Embryonic facial prominence (tissue), 1 donor: ENCODE data around the gene THRSP.
"Not testable (repeated sequence)": the region's sequence is repeated elsewhere in the genome, so short reads cannot be mapped to it uniquely, and the experiment has no call there.

Experiments
- DNase-seq: peaks from one replicate; pipeline ENCODE4 v3.0.0-alpha.2; 2016; ENCODE audit errors: extremely low spot score

Gene THRSP

DNA sequence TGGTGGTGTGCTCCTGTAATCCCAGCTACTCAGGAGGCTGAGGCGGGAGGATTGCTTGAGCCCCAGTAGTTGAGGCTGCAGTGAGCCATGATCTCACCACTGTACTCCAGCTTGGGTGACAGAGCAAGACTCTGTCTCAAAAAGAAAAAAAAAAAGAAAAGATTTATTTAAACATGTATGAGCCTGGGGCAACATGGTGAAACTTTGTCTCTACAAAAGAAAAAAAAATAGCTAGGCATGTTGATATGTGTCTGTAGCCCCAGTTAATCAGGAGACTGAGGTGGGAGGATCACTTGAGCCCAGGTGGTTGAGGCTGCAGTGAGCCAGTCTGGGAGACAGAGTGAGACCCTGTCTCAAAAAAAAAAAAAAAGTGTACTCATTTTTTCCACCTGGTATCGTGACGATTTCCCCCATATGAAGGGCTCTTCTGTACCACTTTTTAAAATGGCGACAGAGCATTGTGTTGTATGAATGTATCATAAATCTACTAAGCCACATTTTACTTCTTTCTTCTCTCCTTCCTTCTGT, 24.2 kb upstream of the THRSP start:
- DNase-seq: no peak

DNA sequence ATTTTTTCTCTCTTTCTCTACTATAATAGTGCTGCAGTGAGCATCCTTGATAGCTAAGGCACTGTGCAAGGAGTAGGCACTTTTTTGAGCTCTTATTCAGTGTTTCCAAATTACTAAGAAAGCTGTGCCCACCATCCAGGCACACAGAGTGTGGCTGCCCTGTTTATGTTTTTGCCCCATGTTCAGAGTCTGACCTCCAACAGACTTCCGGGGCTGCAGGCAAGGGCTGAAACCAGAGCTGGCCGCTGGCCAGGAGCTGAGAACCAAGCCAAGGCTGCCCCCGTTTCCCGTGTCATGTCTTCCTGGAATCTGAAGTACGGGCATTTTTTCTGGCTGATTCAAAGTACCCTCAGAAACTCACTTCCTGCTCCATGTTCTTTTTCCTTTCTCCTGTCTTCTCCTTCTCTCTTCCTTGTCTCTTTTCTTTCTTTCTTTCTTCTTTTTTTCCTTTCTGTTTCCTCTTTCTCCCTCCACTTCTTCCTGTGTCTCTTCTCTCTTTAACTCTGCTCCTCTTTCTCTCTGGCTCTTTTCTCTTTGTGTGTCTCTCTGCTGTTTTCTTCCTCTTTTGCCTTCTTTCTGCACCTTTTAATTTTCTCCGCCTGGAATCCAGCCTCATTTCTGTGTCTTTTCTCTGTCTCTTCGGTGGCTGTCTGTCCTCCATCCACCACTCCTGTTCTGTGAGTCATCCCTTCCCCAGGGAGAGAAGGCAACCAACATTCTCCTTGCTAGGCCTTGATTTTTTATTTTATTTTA, 23.6 kb upstream of the THRSP start:
- DNase-seq: no peak

DNA sequence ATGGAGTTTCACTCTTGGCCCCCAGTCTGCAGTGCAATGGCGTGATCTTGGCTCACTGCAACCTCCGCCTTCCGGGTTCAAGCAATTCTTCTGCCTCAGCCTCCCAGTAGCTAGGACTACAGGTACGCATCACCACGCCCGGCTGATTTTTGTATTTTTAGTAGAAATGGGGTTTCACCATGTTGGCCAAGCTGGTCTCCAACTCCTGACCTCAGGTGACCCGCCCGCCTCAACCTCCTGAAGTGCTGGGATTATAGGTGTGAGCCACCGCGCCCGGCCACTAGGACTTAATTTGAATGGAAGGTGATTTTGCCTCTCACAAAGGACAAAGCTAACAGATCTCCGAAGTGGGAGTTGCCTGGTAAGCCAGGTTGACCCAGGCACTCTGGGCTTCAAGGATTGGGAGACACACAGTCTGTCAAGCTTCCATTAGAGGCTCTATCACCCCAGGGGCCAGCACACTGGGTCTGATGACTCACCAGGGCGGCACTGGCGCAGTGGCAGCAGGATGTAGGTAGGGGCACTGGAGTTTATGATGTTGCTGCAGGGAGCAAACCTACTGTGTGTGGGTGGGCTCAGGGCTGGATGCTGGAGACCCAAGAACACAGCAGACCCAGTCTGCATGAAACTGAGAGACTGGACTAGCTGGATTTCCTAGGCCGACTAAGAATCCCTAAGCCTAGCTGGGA, 22.8 kb upstream of the THRSP start:
- no peak for DNase-seq

DNA sequence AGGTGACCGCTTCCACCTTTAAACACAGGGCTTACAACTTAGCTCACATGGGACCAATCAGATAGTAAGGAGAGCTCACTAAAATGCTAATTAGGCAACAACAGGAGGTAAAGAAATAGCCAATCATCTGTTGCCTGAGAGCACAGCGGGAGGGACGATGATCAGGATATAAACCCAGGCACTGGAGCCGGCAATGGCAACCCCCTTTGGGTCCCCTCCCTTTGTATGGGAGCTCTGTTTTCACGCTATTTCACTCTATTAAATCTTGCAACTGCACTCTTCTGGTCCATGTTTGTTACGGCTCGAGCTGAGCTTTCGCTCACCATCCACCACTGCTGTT, 22.3 kb upstream of the THRSP start:
- not testable (repeated sequence) for DNase-seq

DNA sequence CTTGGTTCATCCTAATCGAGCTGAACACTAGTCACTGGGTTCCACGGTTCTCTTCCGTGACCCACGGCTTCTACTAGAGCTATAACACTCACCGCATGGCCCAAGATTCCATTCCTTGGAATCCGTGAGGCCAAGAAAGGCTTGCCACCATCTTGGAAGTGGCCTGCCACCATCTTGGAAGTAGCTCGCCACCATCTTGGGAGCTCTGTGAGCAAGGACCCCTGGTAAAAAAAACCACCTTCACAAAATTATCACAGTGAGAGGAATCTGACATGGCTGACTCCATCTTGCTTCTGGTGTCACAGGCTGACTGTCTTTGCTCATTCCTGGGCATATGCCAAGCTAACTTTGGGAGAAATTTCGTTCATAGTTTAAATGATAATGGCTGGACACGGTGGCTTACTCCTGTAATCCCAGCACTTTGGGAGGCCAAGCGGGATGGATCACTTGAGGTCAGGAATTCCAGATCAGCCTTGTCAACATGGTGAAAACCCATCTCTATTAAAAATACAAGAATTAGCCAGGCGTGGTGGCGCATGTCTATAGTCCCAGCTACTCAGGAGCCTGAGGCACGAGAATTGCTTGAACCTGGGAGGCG, 21.7 kb upstream of the THRSP start:
- no peak for DNase-seq

DNA sequence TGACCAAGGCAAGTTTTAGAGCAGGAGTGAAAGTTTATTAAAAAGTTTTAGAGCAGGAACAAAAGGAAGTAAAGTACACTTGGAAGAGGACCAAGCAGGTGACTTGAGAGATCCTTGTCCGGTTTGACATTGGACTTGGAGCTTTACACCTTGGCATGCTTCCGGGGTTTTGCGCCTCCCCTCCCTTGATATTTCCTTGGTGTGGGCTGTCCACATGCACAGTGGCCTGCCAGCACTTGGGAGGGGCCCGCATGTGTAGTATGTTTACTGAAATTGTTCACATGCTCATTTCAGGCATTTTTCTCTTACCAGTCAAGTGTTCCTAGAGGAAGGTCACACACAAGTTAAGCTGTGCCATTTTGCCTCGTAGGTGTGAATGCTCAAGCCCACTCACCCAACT, 19.0 kb upstream of the THRSP start:
- DNase-seq: no peak

DNA sequence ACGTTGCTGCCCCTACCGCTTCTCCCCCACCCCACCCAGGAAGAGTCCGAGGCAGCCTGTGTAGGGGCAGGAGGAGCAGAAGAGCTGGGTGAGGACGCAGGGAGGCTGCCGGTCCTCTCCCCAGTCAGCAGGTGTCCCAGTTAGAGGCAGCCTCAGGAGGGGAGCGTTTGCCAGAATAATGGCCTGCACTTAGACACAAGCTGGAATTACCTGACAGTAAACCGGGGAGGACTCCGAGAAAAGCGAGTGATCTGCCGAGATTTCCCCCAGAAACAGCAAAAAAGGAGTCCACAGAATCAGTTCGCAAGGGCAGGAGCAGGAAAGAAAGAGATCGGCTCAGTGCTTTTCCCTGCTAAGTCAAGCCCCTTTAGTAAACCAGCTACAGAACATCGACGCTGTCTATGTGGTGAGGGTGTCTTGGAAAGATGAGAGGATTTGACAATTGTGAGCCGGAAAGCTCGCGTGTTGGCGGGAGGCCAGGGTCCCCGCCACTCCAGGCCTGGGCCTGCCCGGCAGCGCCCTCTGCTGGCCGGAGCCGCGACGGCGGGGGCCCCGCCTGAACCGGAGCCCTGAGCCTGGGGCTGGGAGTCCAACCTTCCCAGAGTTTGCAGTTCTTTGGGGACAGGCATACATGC, 17.7 kb upstream of the THRSP start:
- peak; percentile 52 for DNase-seq

DNA sequence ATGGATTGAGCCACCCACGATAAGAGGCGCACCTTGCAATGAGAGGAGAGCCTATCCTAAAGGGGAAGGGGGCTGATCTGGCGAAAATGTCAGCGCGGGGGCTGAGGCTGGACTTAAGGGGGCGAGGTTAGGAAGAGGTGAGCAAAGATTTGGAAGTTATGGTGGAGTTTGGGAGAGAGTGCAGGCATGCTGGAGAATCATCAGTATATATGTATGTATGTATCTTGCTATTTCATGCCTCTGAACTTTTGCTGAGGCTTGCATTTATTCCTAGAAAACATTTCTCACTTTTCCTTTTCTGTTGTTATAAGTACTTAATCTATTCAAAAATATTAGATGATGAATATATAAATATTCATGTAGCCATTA, 17.2 kb upstream of the THRSP start:
- no peak for DNase-seq

DNA sequence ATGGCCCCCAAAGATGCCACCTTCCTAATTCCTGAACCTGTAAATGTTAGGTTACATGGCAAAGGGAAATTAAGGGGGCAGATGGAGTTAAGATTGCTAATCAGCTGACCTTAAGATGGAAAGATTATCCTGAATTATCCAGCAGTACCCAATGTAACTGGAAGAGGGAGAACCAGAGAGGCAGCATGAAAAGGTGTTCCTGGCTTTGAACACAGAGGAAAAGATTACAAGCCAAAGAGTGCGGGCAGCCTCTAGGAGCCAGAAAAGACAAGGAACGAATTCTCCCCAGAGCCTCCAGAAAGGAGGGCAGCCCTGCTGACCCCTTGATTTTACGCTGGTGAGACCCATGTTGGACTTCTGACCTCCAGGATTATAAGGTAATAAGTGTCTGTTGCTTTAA, 15.1 kb upstream of the THRSP start:
- DNase-seq: no peak

DNA sequence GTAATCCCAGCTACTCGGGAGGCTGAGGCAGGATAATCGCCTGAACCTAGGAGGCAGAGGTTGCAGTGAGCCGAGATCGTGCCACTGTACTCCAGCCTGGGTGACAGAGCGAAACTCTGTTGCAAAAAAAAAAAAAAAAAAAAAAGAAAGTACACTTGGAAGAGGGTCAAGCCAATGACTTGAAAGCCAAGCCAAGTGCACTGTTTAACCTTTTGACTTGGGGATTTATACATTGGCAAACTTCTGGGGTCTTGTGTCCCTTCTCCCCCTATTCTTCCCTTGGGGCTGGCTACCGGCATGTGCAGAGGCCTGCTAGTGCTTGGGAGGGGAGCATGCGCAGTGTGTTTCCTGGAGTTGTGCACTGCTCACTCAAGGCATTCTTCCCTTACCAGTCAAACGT, 14.3 kb upstream of the THRSP start:
- DNase-seq: no peak

DNA sequence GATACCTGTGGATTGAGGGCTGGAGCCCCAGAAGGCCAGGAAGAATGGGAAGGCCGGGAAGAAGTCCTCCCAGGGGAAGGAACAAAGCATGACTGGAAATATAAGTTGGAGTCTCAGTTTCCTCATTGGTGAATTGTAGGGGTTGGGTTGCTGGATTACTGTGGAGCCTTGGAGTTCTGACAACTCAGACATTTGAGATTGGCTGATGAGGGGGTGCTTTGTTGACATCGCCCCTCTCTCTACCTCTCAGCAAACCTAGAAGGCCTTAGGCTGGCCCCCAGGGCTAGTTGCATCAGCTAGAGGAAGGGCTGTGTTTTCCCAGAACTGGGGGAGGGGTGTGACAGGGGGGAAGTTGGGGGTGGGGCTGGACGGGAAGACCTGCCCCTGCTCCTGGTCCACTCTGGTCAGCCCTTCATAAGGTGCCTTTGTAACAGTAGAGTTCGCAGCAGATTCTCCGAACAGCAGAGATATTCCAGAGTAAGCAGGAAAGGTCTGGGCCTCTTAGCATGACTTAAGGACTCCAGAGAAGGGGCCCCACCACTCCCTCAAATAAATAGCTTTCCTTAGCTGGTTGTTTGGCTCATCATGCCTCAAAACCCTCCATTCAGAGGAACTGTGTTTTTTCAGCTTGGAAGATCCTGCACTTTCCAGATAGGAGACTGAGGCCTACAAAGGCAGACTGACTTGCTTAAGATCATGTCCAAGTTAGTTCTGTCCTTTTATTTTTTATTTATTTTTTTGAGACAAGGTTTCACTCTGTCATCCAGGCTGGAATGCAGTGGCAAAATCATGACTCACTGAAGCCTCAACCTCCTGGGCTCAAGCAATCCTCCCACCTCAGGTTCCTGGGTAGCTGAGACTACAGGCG, 12.5 kb upstream of the THRSP start:
- no peak for DNase-seq

DNA sequence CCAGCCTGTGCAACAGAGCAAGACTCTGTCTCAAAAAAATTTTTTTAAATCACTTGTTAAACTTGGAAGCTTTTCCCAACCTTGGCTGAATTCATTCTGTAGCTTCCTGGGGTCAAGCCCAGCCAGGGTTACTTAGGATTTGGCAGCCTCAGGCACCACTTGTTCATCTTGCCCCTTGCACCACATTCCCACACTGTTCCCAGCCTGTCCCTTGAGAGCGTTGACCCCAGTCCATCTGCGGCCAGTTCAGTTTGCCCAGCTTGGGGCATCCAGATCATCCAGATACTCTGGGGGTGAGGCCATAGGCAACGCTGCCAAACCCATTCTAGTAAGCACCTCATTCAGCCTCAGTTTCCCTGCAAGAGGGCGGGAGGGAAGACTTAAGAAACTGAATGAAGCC, 8.7 kb upstream of the THRSP start:
- no peak for DNase-seq

DNA sequence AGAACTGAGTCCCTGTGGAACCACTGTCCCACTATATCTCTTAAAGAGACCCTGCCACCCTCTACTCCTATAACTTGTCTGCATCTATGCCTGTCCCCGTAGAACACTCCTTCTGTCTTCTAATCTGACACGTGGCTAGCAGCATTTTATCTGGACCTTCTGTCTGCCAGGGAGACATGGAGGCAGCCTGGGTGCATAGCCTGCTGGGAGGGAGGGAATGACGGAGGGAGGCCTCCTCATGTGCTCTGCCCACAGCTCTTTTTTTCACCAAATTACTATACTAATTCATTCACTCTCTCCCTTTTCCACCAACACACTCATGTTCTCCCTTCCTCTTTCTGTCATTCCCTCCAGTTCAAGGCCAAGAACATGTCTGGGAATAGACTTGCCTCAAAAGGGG, 7.6 kb upstream of the THRSP start:
- no peak for DNase-seq

DNA sequence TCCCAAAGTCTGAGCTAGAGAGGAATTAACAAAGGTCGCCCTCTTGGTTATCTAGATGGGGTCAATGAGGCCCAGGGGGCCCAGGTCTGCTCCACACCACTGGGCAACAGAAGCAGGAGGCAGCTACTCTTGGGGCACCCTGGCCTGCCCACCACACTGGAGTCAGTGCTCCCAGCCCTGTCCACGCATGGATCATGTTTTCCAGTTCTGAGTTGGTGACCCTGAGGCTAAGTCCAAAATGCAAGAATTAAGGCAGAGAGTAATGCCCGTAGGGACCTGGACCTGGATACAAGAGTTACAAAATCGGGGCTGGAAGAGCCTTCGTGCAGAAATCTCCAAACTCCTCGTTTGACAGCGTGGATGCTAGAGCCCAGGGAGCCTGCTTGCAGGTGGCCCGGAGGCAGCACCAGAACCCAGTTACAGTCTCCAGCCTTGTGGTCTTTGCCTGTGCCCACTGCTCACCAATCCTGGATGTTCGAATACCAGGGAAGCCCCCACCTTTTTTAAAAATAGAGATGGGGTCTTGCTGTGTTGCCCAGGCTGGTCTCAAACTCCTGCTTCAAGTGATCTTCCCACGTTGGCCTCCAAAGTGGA, 6.1 kb upstream of the THRSP start:
- DNase-seq: no peak

DNA sequence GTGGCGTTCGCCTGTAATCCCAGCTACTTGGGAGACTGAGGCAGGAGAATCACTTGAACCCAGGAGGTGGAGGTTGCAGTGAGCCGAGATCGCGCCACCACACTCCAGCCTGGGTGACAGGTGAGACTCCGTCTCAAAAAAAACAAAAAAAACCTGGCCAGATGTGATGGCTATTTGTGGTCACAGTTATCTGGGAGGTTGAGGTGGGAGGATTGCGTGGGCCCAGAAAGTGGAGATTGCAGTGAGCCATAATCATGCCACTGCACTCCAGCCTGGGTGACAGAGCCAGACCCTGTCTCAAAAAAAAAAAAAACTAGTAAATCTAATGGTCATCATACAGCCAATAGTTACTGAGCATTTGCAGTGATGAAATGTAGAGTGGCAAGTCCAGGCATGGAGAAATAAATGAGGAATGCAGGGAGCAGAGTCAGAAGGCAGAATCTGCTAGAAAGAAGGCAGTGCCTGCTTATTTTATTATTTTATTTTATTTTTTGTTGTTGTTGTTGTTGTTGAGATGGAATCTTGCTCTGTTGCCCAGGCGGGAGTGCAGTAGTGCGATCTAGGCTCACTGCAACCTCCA, 3.8 kb upstream of the THRSP start:
- not testable (repeated sequence) for DNase-seq

DNA sequence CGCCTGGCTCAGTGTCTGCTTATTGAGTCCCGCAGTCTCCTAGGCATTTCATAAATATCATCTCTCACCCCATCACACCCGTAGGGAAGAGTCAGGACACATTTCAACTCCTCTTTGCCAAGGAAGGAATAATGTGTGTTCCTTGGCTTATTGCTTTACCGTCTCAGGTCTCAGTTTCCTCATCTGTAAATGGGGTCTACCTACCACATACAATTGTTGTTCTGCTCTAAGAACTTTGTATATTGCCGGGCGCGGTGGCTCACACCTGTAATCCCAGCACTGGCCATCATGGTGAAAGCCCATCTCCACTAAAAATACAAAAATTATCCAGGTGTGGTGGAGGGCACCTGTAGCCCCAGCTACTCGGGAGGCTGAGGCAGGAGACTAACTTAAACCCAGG, 3.1 kb upstream of the THRSP start:
- DNase-seq: no peak

DNA sequence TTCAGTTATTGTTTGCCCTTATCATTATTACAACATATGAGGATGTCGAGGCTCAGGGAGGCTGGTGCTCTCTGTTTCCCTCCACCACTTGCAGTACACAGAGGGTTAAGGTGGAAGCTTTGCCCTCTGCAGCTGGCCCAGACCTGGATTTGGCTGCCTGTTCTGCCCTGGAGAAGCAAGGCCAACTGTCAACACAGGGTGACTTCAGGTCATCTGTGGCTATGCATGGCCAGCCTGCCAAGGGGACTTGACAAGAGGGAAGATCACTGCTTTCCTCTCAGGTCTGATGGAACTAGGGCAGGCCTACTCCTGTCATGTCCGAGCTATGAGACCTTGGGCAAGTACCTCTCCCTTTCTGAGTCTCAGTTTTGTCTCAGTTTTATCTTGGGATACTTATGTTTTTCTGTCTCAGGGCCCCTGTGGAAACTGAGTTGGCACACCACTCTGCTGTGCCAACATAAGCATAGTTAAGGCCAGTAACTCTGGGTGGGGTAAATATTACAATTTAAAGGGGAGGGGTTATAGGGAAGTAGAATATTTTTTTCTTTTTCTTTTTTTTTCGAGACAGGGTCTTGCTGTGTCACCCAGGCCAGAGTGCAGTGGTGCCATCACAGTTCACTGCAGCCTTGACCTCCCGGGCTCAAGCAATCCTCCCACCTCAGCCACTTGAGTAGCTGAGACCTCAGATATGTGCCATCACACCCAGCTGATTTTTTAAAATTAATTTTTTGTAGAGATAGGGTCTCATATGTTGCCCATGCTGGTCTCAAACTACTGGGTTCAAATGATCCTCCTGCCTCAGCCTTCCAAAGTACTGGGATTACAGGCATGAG, 2.4 kb upstream of the THRSP start:
- no peak for DNase-seq

DNA sequence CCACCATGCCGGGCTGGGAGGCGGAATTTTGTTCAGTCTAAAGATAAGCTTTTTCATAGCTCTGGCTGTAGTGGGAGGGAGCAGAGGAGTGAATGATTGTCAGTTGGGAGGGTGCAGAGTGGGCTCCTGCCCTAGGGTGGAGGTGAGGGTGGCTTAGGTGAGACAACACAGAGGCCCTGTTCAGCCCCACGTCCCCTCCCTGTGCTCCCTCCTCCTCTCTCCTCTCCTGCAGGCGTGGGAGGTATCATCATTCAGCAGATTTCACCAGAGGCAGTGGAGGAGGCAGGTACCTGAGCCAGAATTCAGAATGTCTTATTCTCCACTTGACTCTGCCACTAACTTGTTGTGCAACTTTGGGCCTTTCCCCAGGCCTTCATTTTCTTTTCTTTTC, 1.7 kb upstream of the THRSP start:
- DNase-seq: no peak

DNA sequence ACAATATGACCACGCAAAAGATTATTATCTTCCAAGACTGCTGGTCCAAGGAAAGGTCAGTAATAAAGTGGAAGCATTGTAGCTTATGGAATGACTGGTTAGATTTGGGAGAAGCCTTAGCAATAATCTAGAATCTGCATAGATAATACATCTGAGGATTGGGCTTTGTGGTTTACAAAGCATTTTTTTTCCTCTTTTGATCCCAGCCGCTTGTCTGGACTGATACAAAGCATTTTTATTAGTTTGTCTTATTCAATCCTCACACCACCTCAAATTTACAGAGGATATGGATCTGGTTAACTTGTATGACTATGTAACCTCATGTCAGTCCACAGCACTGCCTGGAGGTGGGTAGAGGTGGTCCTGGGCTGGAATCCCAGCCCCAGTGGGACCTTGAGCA, 990 bp upstream of the THRSP start:
- no peak for DNase-seq

DNA sequence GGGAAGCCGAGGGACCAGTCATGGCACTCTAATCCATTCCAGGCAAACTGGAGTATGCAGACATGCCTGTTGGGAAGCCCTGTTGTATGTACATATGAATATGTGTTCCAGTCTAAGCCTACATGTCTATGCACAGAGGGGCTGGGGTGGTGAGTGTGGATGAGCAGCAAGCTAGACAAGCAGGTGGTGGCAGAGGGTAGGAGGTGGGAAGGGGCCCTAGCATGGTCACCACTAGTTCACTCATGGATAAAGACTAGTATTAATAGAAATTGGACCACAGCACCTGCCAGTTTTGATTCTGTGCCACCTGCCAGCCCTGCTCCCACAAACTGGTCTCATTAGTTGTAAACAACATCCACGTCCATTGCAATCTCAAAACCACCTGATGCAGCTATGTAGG, 1.5 kb downstream of the THRSP start:
- DNase-seq: no peak
